ENCODE results near the gene ASB12.
"Not testable (repeated sequence)": the region's sequence is repeated elsewhere in the genome, so short reads cannot be mapped to it uniquely, and the experiment has no call there.

Gene ASB12

GRCh38 chrX:64213989-64214388 lies 16.4 kb downstream of the ASB12 start:
- not testable (repeated sequence) for H3K4me3 ChIP-seq (ENCODE audit: low read depth, low read length); H4K12ac ChIP-seq (ENCODE audit: low read depth, low read length); H4K91ac ChIP-seq (ENCODE audit: low read depth, low read length); H3K4me2 ChIP-seq (ENCODE audit: low read length); H2BK12ac ChIP-seq (ENCODE audit: low read length); H2BK120ac ChIP-seq (ENCODE audit: insufficient read depth, low read length, poor library complexity); H3K4me1 ChIP-seq (ENCODE audit: control insufficient read depth in 1 of 2, insufficient read depth in 2 of 2, low read length in 2 of 2); H3K23ac ChIP-seq (ENCODE audit: low read length); H3K4ac ChIP-seq (ENCODE audit: low read depth, low read length); H2AFZ ChIP-seq (ENCODE audit: insufficient read depth, low read length, poor library complexity); H2AK5ac ChIP-seq (ENCODE audit: low read length); H3K79me2 ChIP-seq (ENCODE audit: control insufficient read depth, insufficient read depth, low read length, poor library complexity); H3K18ac ChIP-seq (ENCODE audit: low read length); H3K27ac ChIP-seq (ENCODE audit: low read depth, low read length); H3K9me3 ChIP-seq (ENCODE audit: insufficient read depth, low read depth, low read length); H2BK5ac ChIP-seq (ENCODE audit: low read depth, low read length, poor library complexity); H4K8ac ChIP-seq (ENCODE audit: low read depth, low read length); H3K27me3 ChIP-seq (ENCODE audit: insufficient read depth, low read length); H3K36me3 ChIP-seq (ENCODE audit: control insufficient read depth in 1 of 2, insufficient read depth in 2 of 2, low read length in 2 of 2); H3K14ac ChIP-seq (ENCODE audit: low read length); H3K79me1 ChIP-seq (ENCODE audit: low read length); H3K9ac ChIP-seq (ENCODE audit: low read length)
- peak in 1 of 2 donors; percentile 1 for DNase-seq

DNA sequence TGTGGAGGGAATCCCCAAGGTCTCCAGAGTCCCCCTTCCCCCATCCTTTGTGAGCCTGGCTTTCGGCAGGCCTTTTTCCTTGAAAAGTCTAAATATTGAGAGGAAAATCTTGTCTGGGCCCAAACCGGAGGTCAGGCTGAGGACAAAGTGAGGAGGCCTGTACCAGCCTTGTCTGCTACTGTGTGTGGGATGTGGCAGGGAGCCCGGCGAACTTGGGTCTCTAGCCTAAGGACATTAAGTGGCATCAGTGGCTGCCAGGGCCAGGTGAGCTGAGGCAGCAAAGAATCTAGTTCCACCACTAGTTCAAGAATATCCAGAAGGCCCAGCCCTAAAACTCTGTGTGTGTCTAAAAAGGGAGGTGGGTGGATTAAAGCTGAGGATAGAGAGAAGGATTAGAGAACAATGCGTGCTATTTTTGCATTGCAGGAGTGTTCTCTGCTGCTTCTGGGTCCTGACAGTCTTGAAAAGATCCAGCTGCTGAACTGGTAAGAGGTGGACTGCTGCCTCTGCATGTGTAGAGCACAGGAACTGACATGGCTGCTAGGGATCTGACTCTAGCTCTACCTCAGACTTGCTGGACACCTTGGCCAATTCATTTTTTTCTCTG lies 23.7 kb downstream of the ASB12 start:
- Histone ChIP-seq H3K23ac (ENCODE audit: low read length) (no peak overlapping the region), H2AFZ (ENCODE audit: insufficient read depth, low read length, poor library complexity) (no peak overlapping the region), H3K9ac (ENCODE audit: low read length) (no peak overlapping the region), H3K79me2 (ENCODE audit: control insufficient read depth, insufficient read depth, low read length, poor library complexity) (peaks cover 2% of the 10 kb centered on the region), H3K18ac (ENCODE audit: low read length) (no peak overlapping the region), H3K9me3 (ENCODE audit: insufficient read depth, low read depth, low read length) (no peaks in the 10 kb centered on the region), H3K4me3 (ENCODE audit: low read depth, low read length) (no peak overlapping the region), H4K12ac (ENCODE audit: low read depth, low read length) (peak overlapping the region; percentile 90), H3K27me3 (ENCODE audit: insufficient read depth, low read length) (no peaks in the 10 kb centered on the region), H4K8ac (ENCODE audit: low read depth, low read length) (peak overlapping the region; percentile 76), H2AK5ac (ENCODE audit: low read length) (no peak overlapping the region), H2BK5ac (ENCODE audit: low read depth, low read length, poor library complexity) (no peak overlapping the region), H3K27ac (ENCODE audit: low read depth, low read length) (peak overlapping the region; percentile 60), H2BK12ac (ENCODE audit: low read length) (no peak overlapping the region), H3K79me1 (ENCODE audit: low read length) (peaks cover 8% of the 10 kb centered on the region), H4K91ac (ENCODE audit: low read depth, low read length) (peak overlapping the region; percentile 68), H3K4me1 (ENCODE audit: control insufficient read depth in 1 of 2, insufficient read depth in 2 of 2, low read length in 2 of 2) (peaks cover 8 to 12% of the 10 kb centered on the region in 2 experiments), H3K36me3 (ENCODE audit: control insufficient read depth in 1 of 2, insufficient read depth in 2 of 2, low read length in 2 of 2) (no peaks in the 10 kb centered on the region), H3K14ac (ENCODE audit: low read length) (no peak overlapping the region), H3K4me2 (ENCODE audit: low read length) (peak overlapping the region; percentile 89), H3K4ac (ENCODE audit: low read depth, low read length) (no peak overlapping the region), H2BK120ac (ENCODE audit: insufficient read depth, low read length, poor library complexity) (no peak overlapping the region)
- WGBS (ENCODE audit: extremely low coverage, insufficient coverage, insufficient read length): no CpG with 5 or more reads among the region's 5 CpGs
- DNase-seq: no peak

- peak overlapping the region; percentile 73 for H2BK5ac ChIP-seq (ENCODE audit: low read depth, low read length, poor library complexity)
- peak overlapping the region; percentile 70 for H3K14ac ChIP-seq (ENCODE audit: low read length)
- H3K23ac ChIP-seq (ENCODE audit: low read length): no peak overlapping the region
- H3K4ac ChIP-seq (ENCODE audit: low read depth, low read length): no peak overlapping the region
- H2AFZ ChIP-seq (ENCODE audit: insufficient read depth, low read length, poor library complexity): peak overlapping the region; percentile 78
- WGBS (ENCODE audit: extremely low coverage, insufficient coverage, insufficient read length): no CpG with 5 or more reads among the region's 45 CpGs
- H4K8ac ChIP-seq (ENCODE audit: low read depth, low read length): peak overlapping the region; percentile 76
- peak overlapping the region; percentile 24 for H2BK120ac ChIP-seq (ENCODE audit: insufficient read depth, low read length, poor library complexity)
- H2AK5ac ChIP-seq (ENCODE audit: low read length): no peak overlapping the region
- H3K27ac ChIP-seq (ENCODE audit: low read depth, low read length): peak overlapping the region; percentile 43
- no peak overlapping the region for H2BK12ac ChIP-seq (ENCODE audit: low read length)
- H3K4me2 ChIP-seq (ENCODE audit: low read length): peak overlapping the region; percentile 89
- no peaks in the 10 kb centered on the region for H3K27me3 ChIP-seq (ENCODE audit: insufficient read depth, low read length)
- H3K4me3 ChIP-seq (ENCODE audit: low read depth, low read length): peak overlapping the region; percentile 81
- H4K12ac ChIP-seq (ENCODE audit: low read depth, low read length): peak overlapping the region; percentile 90
- no peaks in the 10 kb centered on the region for H3K9me3 ChIP-seq (ENCODE audit: insufficient read depth, low read depth, low read length)
- H3K79me1 ChIP-seq (ENCODE audit: low read length): peaks cover 8% of the 10 kb centered on the region
- H3K18ac ChIP-seq (ENCODE audit: low read length): peak overlapping the region; percentile 14
- H3K4me1 ChIP-seq (ENCODE audit: control insufficient read depth in 1 of 2, insufficient read depth in 2 of 2, low read length in 2 of 2): peaks cover 8 to 14% of the 10 kb centered on the region in 2 experiments
- H3K9ac ChIP-seq (ENCODE audit: low read length): no peak overlapping the region
- peak; percentile 82 to 83 for DNase-seq
- peaks cover 2% of the 10 kb centered on the region for H3K79me2 ChIP-seq (ENCODE audit: control insufficient read depth, insufficient read depth, low read length, poor library complexity)
- peak overlapping the region; percentile 68 for H4K91ac ChIP-seq (ENCODE audit: low read depth, low read length)
- no peaks in the 10 kb centered on the region for H3K36me3 ChIP-seq (ENCODE audit: control insufficient read depth in 1 of 2, insufficient read depth in 2 of 2, low read length in 2 of 2)
Observed at GRCh38 chrX:64205735-64206501, 24.5 kb downstream of the ASB12 start.

DNA sequence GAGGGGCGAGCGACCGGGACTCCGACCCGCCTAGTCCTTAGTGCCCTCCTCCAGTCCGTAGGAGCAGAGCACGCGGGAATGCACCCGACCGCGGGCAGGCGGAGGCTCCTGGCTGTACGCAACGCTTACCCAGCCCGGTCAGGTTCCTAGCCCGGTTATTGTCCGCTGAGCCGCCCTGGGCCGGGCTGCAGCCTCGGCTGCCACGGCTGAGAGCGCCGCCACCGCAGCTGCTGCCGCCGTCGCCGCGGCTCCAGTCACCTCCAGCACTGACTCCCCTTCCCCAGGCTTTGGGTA lies 25.0 kb downstream of the ASB12 start, which contains the start of gene AMER1:
AMER1 (minus strand) TSS at position 268 of the 294 bp plus-strand sequence. CDS start 12,422 bp downstream, outside the sequence.
- peak within 1 kb of the TSS; percentile 60 for H3K27ac ChIP-seq (ENCODE audit: low read depth, low read length)
- H3K79me2 ChIP-seq (ENCODE audit: control insufficient read depth, insufficient read depth, low read length, poor library complexity): peaks cover 2% of the 10 kb centered on the region
- no CpG with 5 or more reads among the region's 29 CpGs for WGBS (ENCODE audit: extremely low coverage, insufficient coverage, insufficient read length)
- peak within 1 kb of the TSS; percentile 76 for H3K9ac ChIP-seq (ENCODE audit: low read length)
- H4K12ac ChIP-seq (ENCODE audit: low read depth, low read length): peak within 1 kb of the TSS; percentile 90
- peak within 1 kb of the TSS; percentile 58 for H2BK12ac ChIP-seq (ENCODE audit: low read length)
- no peaks in the 10 kb centered on the region for H3K36me3 ChIP-seq (ENCODE audit: control insufficient read depth in 1 of 2, insufficient read depth in 2 of 2, low read length in 2 of 2)
- peaks cover 8 to 14% of the 10 kb centered on the region in 2 experiments for H3K4me1 ChIP-seq (ENCODE audit: control insufficient read depth in 1 of 2, insufficient read depth in 2 of 2, low read length in 2 of 2)
- no peak within 1 kb of the TSS for H2AK5ac ChIP-seq (ENCODE audit: low read length)
- peak within 1 kb of the TSS; percentile 89 for H3K4me2 ChIP-seq (ENCODE audit: low read length)
- H4K91ac ChIP-seq (ENCODE audit: low read depth, low read length): peak within 1 kb of the TSS; percentile 68
- DNase-seq: peak; percentile 36 to 64
- no peak within 1 kb of the TSS for H3K23ac ChIP-seq (ENCODE audit: low read length)
- peak within 1 kb of the TSS; percentile 24 for H2BK120ac ChIP-seq (ENCODE audit: insufficient read depth, low read length, poor library complexity)
- peak within 1 kb of the TSS; percentile 29 for H3K18ac ChIP-seq (ENCODE audit: low read length)
- peak within 1 kb of the TSS; percentile 78 for H2AFZ ChIP-seq (ENCODE audit: insufficient read depth, low read length, poor library complexity)
- H3K4me3 ChIP-seq (ENCODE audit: low read depth, low read length): peak within 1 kb of the TSS; percentile 81
- no peaks in the 10 kb centered on the region for H3K27me3 ChIP-seq (ENCODE audit: insufficient read depth, low read length)
- H2BK5ac ChIP-seq (ENCODE audit: low read depth, low read length, poor library complexity): peak within 1 kb of the TSS; percentile 73
- H4K8ac ChIP-seq (ENCODE audit: low read depth, low read length): peak within 1 kb of the TSS; percentile 76
- H3K9me3 ChIP-seq (ENCODE audit: insufficient read depth, low read depth, low read length): no peaks in the 10 kb centered on the region
- peak within 1 kb of the TSS; percentile 70 for H3K14ac ChIP-seq (ENCODE audit: low read length)
- H3K79me1 ChIP-seq (ENCODE audit: low read length): peaks cover 8% of the 10 kb centered on the region
- H3K4ac ChIP-seq (ENCODE audit: low read depth, low read length): no peak within 1 kb of the TSS
